Stimulated activated naive B cell treated with anti-CD40 and anti-IgM and Interleukin-4, amounts not matched to agents 10 μg/mL and 1 μg/mL and 100 μg/mL, for 72 hours (primary cell): Measurements from ENCODE around the gene SETD5.

ENCODE experiments used
- ATAC-seq, 2 donors: fragments of 150-1000 bp; cut with Tn5 transposase; replicated peaks; 2 replicates each; pipeline ENCODE4 v1.10.0; 2021; ENCODE audit warnings: moderate library complexity in 1 of 2
- DNase-seq: peaks from one replicate; pipeline ENCODE4 v3.0.0; 2021
- H3K27ac Mint-ChIP-seq: one replicate; pipeline ENCODE4 v1.8.0; 2022; ENCODE audit warnings: mild to moderate bottlenecking, mixed read lengths
- H3K27me3 Mint-ChIP-seq, 2 donors: one replicate each; pipeline ENCODE4 v1.8.0; 2022; ENCODE audit warnings: mixed read lengths in 2 of 2
- H3K36me3 Mint-ChIP-seq, 2 donors: one replicate each; pipeline ENCODE4 v1.8.0; 2022; ENCODE audit warnings: mixed read lengths in 2 of 2, mild to moderate bottlenecking in 1 of 2
- H3K4me1 Mint-ChIP-seq, 2 donors: one replicate each; pipeline ENCODE4 v1.8.0; 2022; ENCODE audit warnings: mixed read lengths in 2 of 2, mild to moderate bottlenecking in 1 of 2
- H3K4me3 Mint-ChIP-seq, 2 donors: one replicate each; pipeline ENCODE4 v1.8.0; 2022; ENCODE audit warnings: mild to moderate bottlenecking in 2 of 2, mixed read lengths in 2 of 2, moderate library complexity in 1 of 2
- H3K9me3 Mint-ChIP-seq, 2 donors: one replicate each; pipeline ENCODE4 v1.8.0; 2022; ENCODE audit warnings: mixed read lengths in 2 of 2, mild to moderate bottlenecking in 1 of 2

SETD5 gene

GRCh38 chr3:9397332-9397905 is at the start of gene SETD5:
Gene SETD5, plus strand, starts transcription at chr3:9397615. Its CDS starts 31,324 bp downstream, at chr3:9428939.
- no peaks in the 10 kb centered on the region for H3K27me3 Mint-ChIP-seq
- ATAC-seq: peak; percentile 72 to 75
- H3K9me3 Mint-ChIP-seq: no peaks in the 10 kb centered on the region
- peaks cover 39 to 42% of the 10 kb centered on the region in 2 donors for H3K36me3 Mint-ChIP-seq
- peaks cover 34 to 60% of the 10 kb centered on the region in 2 donors for H3K4me1 Mint-ChIP-seq
- peak; percentile 99 for DNase-seq
- peak within 1 kb of the TSS; percentile 99 for H3K27ac Mint-ChIP-seq
- H3K4me3 Mint-ChIP-seq: peak within 1 kb of the TSS; percentile 89 to 93

- Mint-ChIP-seq H3K36me3 (no peaks in the 10 kb centered on the region), H3K27me3 (no peaks in the 10 kb centered on the region), H3K4me1 (peaks cover 3 to 4% of the 10 kb centered on the region in 2 donors), H3K4me3 (no peak overlapping the region), H3K27ac (no peak overlapping the region), H3K9me3 (no peaks in the 10 kb centered on the region)
- no peak for DNase-seq
- ATAC-seq: no peak
Measured at GRCh38 chr3:9347887-9348286, 49.5 kb upstream of the SETD5 start.

- no peak overlapping the region for H3K27ac Mint-ChIP-seq
- no peak for DNase-seq
Measured at GRCh38 chr3:9349321-9350117, 47.9 kb upstream of the SETD5 start.

GRCh38 chr3:9351709-9352126 is 45.7 kb upstream of the SETD5 start:
- H3K36me3 Mint-ChIP-seq: no peaks in the 10 kb centered on the region
- no peak overlapping the region for H3K27ac Mint-ChIP-seq
- H3K9me3 Mint-ChIP-seq: no peaks in the 10 kb centered on the region
- no peaks in the 10 kb centered on the region for H3K27me3 Mint-ChIP-seq
- H3K4me3 Mint-ChIP-seq: no peak overlapping the region
- no peak for ATAC-seq
- no peak for DNase-seq
- peaks cover 18 to 25% of the 10 kb centered on the region in 2 donors for H3K4me1 Mint-ChIP-seq

More at GRCh38 chr3:9349321-9350117, 47.9 kb upstream of the SETD5 start:
- Mint-ChIP-seq H3K27me3 (no peaks in the 10 kb centered on the region), H3K4me1 (peaks cover 14 to 17% of the 10 kb centered on the region in 2 donors), H3K36me3 (no peaks in the 10 kb centered on the region), H3K9me3 (no peaks in the 10 kb centered on the region), H3K4me3 (no peak overlapping the region)
- ATAC-seq: no peak

GRCh38 chr3:9352917-9353752 is 44.3 kb upstream of the SETD5 start:
- no peaks in the 10 kb centered on the region for H3K36me3 Mint-ChIP-seq
- no peaks in the 10 kb centered on the region for H3K9me3 Mint-ChIP-seq
- H3K27me3 Mint-ChIP-seq: no peaks in the 10 kb centered on the region
- DNase-seq (peak; percentile 26), ATAC-seq (peak; percentile 56 to 58)
- peaks cover 18 to 25% of the 10 kb centered on the region in 2 donors for H3K4me1 Mint-ChIP-seq
- peak overlapping the region; percentile 56 for H3K27ac Mint-ChIP-seq
- H3K4me3 Mint-ChIP-seq: no peak overlapping the region

GRCh38 chr3:9361691-9362388 is 35.6 kb upstream of the SETD5 start:
- DNase-seq: no peak
- Mint-ChIP-seq H3K36me3 (peaks cover 13 to 15% of the 10 kb centered on the region in 2 donors), H3K4me1 (peaks cover 1 to 17% of the 10 kb centered on the region in 2 donors), H3K27me3 (no peaks in the 10 kb centered on the region), H3K4me3 (peak overlapping the region; percentile 61 to 64), H3K9me3 (no peaks in the 10 kb centered on the region), H3K27ac (no peak overlapping the region)
- no peak for ATAC-seq

GRCh38 chr3:9362731-9363530 is 34.5 kb upstream of the SETD5 start, which contains the start of gene THUMPD3:
Gene THUMPD3, plus strand, starts transcription at chr3:9363054. Its CDS starts 2,015 bp downstream, at chr3:9365069.
- peak within 1 kb of the TSS; percentile 84 to 99 for H3K4me3 Mint-ChIP-seq
- H3K9me3 Mint-ChIP-seq: no peaks in the 10 kb centered on the region
- peaks cover 13 to 15% of the 10 kb centered on the region in 2 donors for H3K36me3 Mint-ChIP-seq
- DNase-seq (peak; percentile 90), ATAC-seq (peak; percentile 96 to 98)
- H3K27me3 Mint-ChIP-seq: no peaks in the 10 kb centered on the region
- H3K27ac Mint-ChIP-seq: peak within 1 kb of the TSS; percentile 98
- peaks cover 1 to 17% of the 10 kb centered on the region in 2 donors for H3K4me1 Mint-ChIP-seq

- H3K4me3 Mint-ChIP-seq: no peak overlapping the region
- DNase-seq: no peak
- peaks cover 10 to 14% of the 10 kb centered on the region in 2 donors for H3K4me1 Mint-ChIP-seq
- H3K27me3 Mint-ChIP-seq: no peaks in the 10 kb centered on the region
- peaks cover 32 to 46% of the 10 kb centered on the region in 2 donors for H3K36me3 Mint-ChIP-seq
- ATAC-seq: no peak
- H3K9me3 Mint-ChIP-seq: no peaks in the 10 kb centered on the region
- H3K27ac Mint-ChIP-seq: no peak overlapping the region
Measured at GRCh38 chr3:9369508-9369907, 27.9 kb upstream of the SETD5 start.

- H3K4me3 Mint-ChIP-seq: no peak overlapping the region
- H3K36me3 Mint-ChIP-seq: peaks cover 46 to 66% of the 10 kb centered on the region in 2 donors
- no peak overlapping the region for H3K27ac Mint-ChIP-seq
- no peak for DNase-seq
- no peak for ATAC-seq
- H3K27me3 Mint-ChIP-seq: no peaks in the 10 kb centered on the region
- H3K4me1 Mint-ChIP-seq: peaks cover 10 to 13% of the 10 kb centered on the region in 2 donors
- no peaks in the 10 kb centered on the region for H3K9me3 Mint-ChIP-seq
Measured at GRCh38 chr3:9373465-9373864, 23.9 kb upstream of the SETD5 start.

- Mint-ChIP-seq H3K27ac (no peak overlapping the region), H3K9me3 (no peaks in the 10 kb centered on the region), H3K27me3 (no peaks in the 10 kb centered on the region), H3K36me3 (peaks cover 49 to 63% of the 10 kb centered on the region in 2 donors), H3K4me1 (peaks cover 7 to 19% of the 10 kb centered on the region in 2 donors), H3K4me3 (no peak overlapping the region)
- ATAC-seq (no peak), DNase-seq (no peak)
Measured at GRCh38 chr3:9377981-9378380, 19.4 kb upstream of the SETD5 start.

GRCh38 chr3:9379327-9379726 is 18.1 kb upstream of the SETD5 start:
- H3K9me3 Mint-ChIP-seq: no peaks in the 10 kb centered on the region
- ATAC-seq (no peak), DNase-seq (no peak)
- H3K4me1 Mint-ChIP-seq: peaks cover 4 to 13% of the 10 kb centered on the region in 2 donors
- H3K4me3 Mint-ChIP-seq: no peak overlapping the region
- H3K27ac Mint-ChIP-seq: no peak overlapping the region
- peaks cover 44 to 58% of the 10 kb centered on the region in 2 donors for H3K36me3 Mint-ChIP-seq
- H3K27me3 Mint-ChIP-seq: no peaks in the 10 kb centered on the region

GRCh38 chr3:9380014-9380413 is 17.4 kb upstream of the SETD5 start:
- H3K4me1 Mint-ChIP-seq: peaks cover 4 to 15% of the 10 kb centered on the region in 2 donors
- H3K4me3 Mint-ChIP-seq: no peak overlapping the region
- DNase-seq (no peak), ATAC-seq (no peak)
- H3K27ac Mint-ChIP-seq: no peak overlapping the region
- H3K36me3 Mint-ChIP-seq: peaks cover 37 to 56% of the 10 kb centered on the region in 2 donors
- no peaks in the 10 kb centered on the region for H3K27me3 Mint-ChIP-seq
- H3K9me3 Mint-ChIP-seq: no peaks in the 10 kb centered on the region
